Suprapubic skin (tissue), 4 donors: ENCODE results near the gene MAPK8IP2.

Source experiments
- POLR2A ChIP-seq, 2 donors: fragments of 450-650 bp; IDR thresholded peaks; one replicate each; pipeline ENCODE4 v1.6.1; 2017; ENCODE audit warnings: antibody characterized with exemption in 2 of 2, mild to moderate bottlenecking in 2 of 2, moderate library complexity in 2 of 2
- POLR2AphosphoS5 ChIP-seq, 3 donors: sonication (generic); formaldehyde crosslinking; IDR thresholded peaks; one replicate each; pipeline ENCODE4 v1.6.1; 2017; ENCODE audit warnings: antibody characterized with exemption in 3 of 3
- TF ChIP-seq, protein P1 (sequence below), 2 donors: fragments of 200-600 bp in 1 of 2; fragments of 450-650 bp in 1 of 2; sonication (generic) in 1 of 2; IDR thresholded peaks; one replicate each; pipeline ENCODE4 v1.5.1; 2016 to 2019; ENCODE audit warnings: antibody characterized with exemption in 2 of 2, mild to moderate bottlenecking in 1 of 2, moderate library complexity in 1 of 2

DNA sequence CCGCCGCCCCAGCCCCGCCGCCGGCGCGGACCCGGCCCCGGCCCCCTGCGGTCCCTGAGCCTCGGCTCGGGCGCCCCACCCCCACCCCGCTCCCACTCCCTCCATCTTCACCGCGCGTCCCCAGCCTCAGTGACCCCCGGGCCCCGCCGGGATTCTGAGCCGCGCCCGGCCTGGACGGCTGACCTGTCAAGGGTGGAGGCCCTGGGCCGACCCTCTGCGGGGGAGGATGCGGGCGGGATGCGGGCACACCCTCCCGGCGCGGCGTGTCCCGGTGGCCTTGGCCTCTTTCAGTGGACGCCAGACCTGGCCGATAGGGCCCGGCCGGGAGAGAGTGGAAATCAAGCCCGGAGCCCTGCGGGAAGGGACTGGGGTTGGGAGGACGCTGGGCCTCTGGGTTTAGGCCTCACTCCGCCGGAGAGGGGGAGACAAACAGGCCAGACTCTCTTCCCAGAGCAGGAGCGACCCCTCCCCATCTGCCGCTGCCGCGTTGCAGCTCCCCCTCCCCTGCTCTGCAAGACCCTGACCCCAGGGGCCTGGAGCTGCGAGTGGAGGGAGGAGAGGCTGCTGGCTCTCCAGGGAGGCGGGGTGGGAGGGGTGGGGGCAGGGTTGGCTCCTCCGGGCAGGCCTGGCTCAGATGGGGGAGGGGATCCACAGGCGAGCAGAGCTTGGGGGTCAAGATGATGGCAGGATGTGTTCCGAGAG lies 525 bp downstream of the MAPK8IP2 start:
- TF ChIP-seq, protein P1, sequence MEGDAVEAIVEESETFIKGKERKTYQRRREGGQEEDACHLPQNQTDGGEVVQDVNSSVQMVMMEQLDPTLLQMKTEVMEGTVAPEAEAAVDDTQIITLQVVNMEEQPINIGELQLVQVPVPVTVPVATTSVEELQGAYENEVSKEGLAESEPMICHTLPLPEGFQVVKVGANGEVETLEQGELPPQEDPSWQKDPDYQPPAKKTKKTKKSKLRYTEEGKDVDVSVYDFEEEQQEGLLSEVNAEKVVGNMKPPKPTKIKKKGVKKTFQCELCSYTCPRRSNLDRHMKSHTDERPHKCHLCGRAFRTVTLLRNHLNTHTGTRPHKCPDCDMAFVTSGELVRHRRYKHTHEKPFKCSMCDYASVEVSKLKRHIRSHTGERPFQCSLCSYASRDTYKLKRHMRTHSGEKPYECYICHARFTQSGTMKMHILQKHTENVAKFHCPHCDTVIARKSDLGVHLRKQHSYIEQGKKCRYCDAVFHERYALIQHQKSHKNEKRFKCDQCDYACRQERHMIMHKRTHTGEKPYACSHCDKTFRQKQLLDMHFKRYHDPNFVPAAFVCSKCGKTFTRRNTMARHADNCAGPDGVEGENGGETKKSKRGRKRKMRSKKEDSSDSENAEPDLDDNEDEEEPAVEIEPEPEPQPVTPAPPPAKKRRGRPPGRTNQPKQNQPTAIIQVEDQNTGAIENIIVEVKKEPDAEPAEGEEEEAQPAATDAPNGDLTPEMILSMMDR (IDR thresholded peaks at IDR 0.05) = no peak
- no peak for TF ChIP-seq POLR2A (IDR thresholded peaks at IDR 0.05)
- no peak for TF ChIP-seq POLR2AphosphoS5 (IDR thresholded peaks at IDR 0.05)
